NB4 (cell line): ENCODE measurements around the gene ABTB2.

Source experiments
- CTCF ChIP-seq: IDR thresholded peaks from one replicate; pipeline ENCODE4 v1.5.1; 2012; ENCODE audit warnings: low read depth, low read length
- MYC ChIP-seq: IDR thresholded peaks from 2 replicates; pipeline ENCODE4 v1.6.1; 2011; ENCODE audit warnings: low read depth, low read length

- TF ChIP-seq CTCF: no peak
- no peak for TF ChIP-seq MYC
Observed at GRCh38 chr11:34212566-34212965, 145.2 kb downstream of the ABTB2 start.
